GM10266 (cell line): Measurements from ENCODE around the gene TMOD4.

ENCODE experiments used
- DNase-seq: peaks from one replicate; pipeline ENCODE4 v3.0.0; 2012; ENCODE audit errors: extremely low spot score
- CTCF ChIP-seq: IDR thresholded peaks from 2 replicates; pipeline ENCODE4 v1.5.1; 2012; ENCODE audit warnings: mild to moderate bottlenecking, low read depth; ENCODE audit not compliant: control insufficient read depth, insufficient read depth; ENCODE audit errors: missing control alignments

Gene TMOD4

GRCh38 chr1:151158751-151159251, 17.0 kb downstream of the TMOD4 start:
- no peak for TF ChIP-seq CTCF
- no peak for DNase-seq

GRCh38 chr1:151158326-151158725, 17.5 kb downstream of the TMOD4 start:
- DNase-seq, result no peak
- no peak for TF ChIP-seq CTCF

- DNase-seq, result no peak
These were observed 18.7 kb downstream of the TMOD4 start for GRCh38 chr1:151157067-151157531.

GRCh38 chr1:151156515-151156819, 19.3 kb downstream of the TMOD4 start, which contains the start of gene TNFAIP8L2:
Gene TNFAIP8L2, plus strand, starts transcription at chr1:151156649. Its CDS starts 2,049 bp downstream, at chr1:151158698.
- no peak for TF ChIP-seq CTCF
- DNase-seq, result no peak

More at GRCh38 chr1:151157067-151157531, 18.7 kb downstream of the TMOD4 start:
- peak; percentile 6 for TF ChIP-seq CTCF

GRCh38 chr1:151147665-151148064, 28.1 kb downstream of the TMOD4 start:
- DNase-seq, result no peak
- TF ChIP-seq CTCF, result no peak

GRCh38 chr1:151147132-151147503, 28.7 kb downstream of the TMOD4 start:
- no peak for TF ChIP-seq CTCF
- DNase-seq, result no peak

GRCh38 chr1:151146412-151147131, 29.2 kb downstream of the TMOD4 start, which contains the start of gene SEMA6C:
Gene SEMA6C, minus strand, starts transcription at chr1:151146631. Its CDS starts 4,010 bp downstream, at chr1:151142621.
- peak; percentile 92 for DNase-seq
- TF ChIP-seq CTCF, result no peak
